ENCODE data around the gene RNF208.

The RNF208 gene

GRCh38 chr9:137171149-137171900, 50.7 kb downstream of the RNF208 start:
- Histone ChIP-seq H3K27ac (no peak overlapping the region), H3K4me3 (no peak overlapping the region)

GRCh38 chr9:137170486-137171148, 51.4 kb downstream of the RNF208 start:
- no peak overlapping the region for H3K27ac ChIP-seq

More at GRCh38 chr9:137170486-137171148, 51.4 kb downstream of the RNF208 start:
- no peak overlapping the region for H3K4me3 ChIP-seq

Data from skin epidermis (tissue), 12 donors.